B cell (primary cell): ENCODE data around the gene ARHGAP30. TPM values are rescaled to one million over a fixed set of nuclear protein-coding genes. Genes with fewer than 3 reads are reported as not detected.

Experiments used
- ATAC-seq: fragments of 200-7000 bp; cut with Tn5 transposase; one replicate; pipeline ENCODE4 v1.10.0; 2021; ENCODE audit warnings: low read depth, mild to moderate bottlenecking, moderate number of reproducible peaks, moderate library complexity
- CTCF ChIA-PET: fragments of 350-600 bp; sonication (Branson Sonifier 250); formaldehyde crosslinking; loops from one replicate; lab custom pipeline; 2021; ENCODE audit warnings: antibody characterized with exemption, inconsistent platforms; lab: Charles Lee
- POLR2A ChIA-PET: fragments of 350-600 bp; sonication (Branson Sonifier 250); formaldehyde crosslinking; loops from one replicate; lab custom pipeline; 2021; ENCODE audit warnings: antibody characterized with exemption; lab: Charles Lee
- DNase-seq: peaks from one replicate; pipeline ENCODE4 v3.0.0; 2013
- H2AFZ ChIP-seq: 2 replicates; pipeline ENCODE4 v1.6.1; 2012; ENCODE audit warnings: mild to moderate bottlenecking, low read depth, low read length; ENCODE audit not compliant: insufficient read depth, poor library complexity, severe bottlenecking
- H3K27ac ChIP-seq, 2 donors: 1 replicate in 1 of 2; 2 replicates in 1 of 2; pipeline ENCODE4 v1.5.1; 2012 to 2013; ENCODE audit warnings: low read length in 2 of 2, mild to moderate bottlenecking in 2 of 2, moderate library complexity in 1 of 2
- H3K27me3 ChIP-seq, 4 experiments: fragments of 200-600 bp in 1 of 4; sonication (generic) in 1 of 4; replicated peaks in 1 of 4; 1 replicate in 2 of 4; 2 replicates in 2 of 4; pipeline versions ENCODE4 v1.6.1 to v1.7.0; 2013 to 2016; ENCODE audit warnings: low read length in 3 of 4, mild to moderate bottlenecking in 2 of 4, mixed read lengths in 1 of 4, moderate library complexity in 1 of 4; ENCODE audit not compliant: insufficient read depth in 4 of 4, control insufficient read depth in 3 of 4; ENCODE audit errors: control extremely low read depth in 1 of 4
- H3K36me3 ChIP-seq, 2 experiments: replicated peaks in 1 of 2; 1 replicate in 1 of 2; 2 replicates in 1 of 2; pipeline versions ENCODE4 v1.6.1 to v1.7.1; 2013; ENCODE audit warnings: low read length in 1 of 2; ENCODE audit not compliant: insufficient read depth in 2 of 2, control insufficient read depth in 1 of 2; ENCODE audit errors: control extremely low read depth in 1 of 2, extremely low read depth in 1 of 2
- H3K4me1 ChIP-seq, 2 donors: fragments of 200-600 bp in 1 of 2; sonication (generic) in 1 of 2; 1 replicate in 1 of 2; 2 replicates in 1 of 2; pipeline versions ENCODE4 v1.5.1 to v1.6.1; 2013 to 2017; ENCODE audit warnings: low read length in 2 of 2; ENCODE audit not compliant: control insufficient read depth in 2 of 2, insufficient read depth in 2 of 2
- H3K4me2 ChIP-seq: replicated peaks from 2 replicates; pipeline ENCODE3; 2012; ENCODE audit warnings: mild to moderate bottlenecking, low read depth, low read length; ENCODE audit not compliant: poor library complexity, severe bottlenecking
- H3K4me3 ChIP-seq, 5 experiments: fragments of 200-600 bp in 1 of 5; sonication (generic) in 1 of 5; 1 replicate in 3 of 5; 2 replicates in 2 of 5; pipeline versions ENCODE4 v1.5.1 to v1.7.0; 2011 to 2016; ENCODE audit warnings: low read length in 4 of 5, mild to moderate bottlenecking in 4 of 5, low read depth in 2 of 5, control low read depth in 1 of 5, moderate library complexity in 1 of 5; ENCODE audit not compliant: insufficient read depth in 1 of 5; ENCODE audit errors: control extremely low read depth in 1 of 5, extremely low read depth in 1 of 5
- H3K79me2 ChIP-seq: fragments of 200-600 bp; sonication (generic); one replicate; pipeline ENCODE4 v1.6.0; 2016; ENCODE audit warnings: low read length; ENCODE audit not compliant: control insufficient read depth, insufficient read depth
- H3K9ac ChIP-seq: fragments of 200-600 bp; sonication (generic); 2 replicates; pipeline ENCODE4 v1.6.1; 2017; ENCODE audit warnings: mild to moderate bottlenecking, low read length, moderate library complexity
- H3K9me3 ChIP-seq, 3 donors: one replicate each; pipeline versions ENCODE4 v1.6.1 to v1.7.1; 2013; ENCODE audit warnings: low read length in 2 of 3; ENCODE audit not compliant: control insufficient read depth in 2 of 3, insufficient read depth in 1 of 3; ENCODE audit errors: control extremely low read depth in 1 of 3
- H4K20me1 ChIP-seq: 2 replicates; pipeline ENCODE4 v1.6.0; 2012; ENCODE audit warnings: mild to moderate bottlenecking, low read length; ENCODE audit not compliant: insufficient read depth, control insufficient read depth, poor library complexity, severe bottlenecking
- H3K27ac Mint-ChIP-seq: one replicate; pipeline ENCODE4 v1.8.0; 2021; ENCODE audit warnings: mixed read lengths
- H3K27me3 Mint-ChIP-seq: one replicate; pipeline ENCODE4 v1.8.0; 2021; ENCODE audit warnings: mixed read lengths
- H3K4me1 Mint-ChIP-seq: one replicate; pipeline ENCODE4 v1.8.0; 2021; ENCODE audit warnings: mixed read lengths
- H3K4me3 Mint-ChIP-seq: one replicate; pipeline ENCODE4 v1.8.0; 2021; ENCODE audit warnings: mixed read lengths
- H3K9me3 Mint-ChIP-seq: one replicate; pipeline ENCODE4 v1.8.0; 2022; ENCODE audit warnings: mixed read lengths; ENCODE audit not compliant: insufficient read depth
- EZH2 ChIP-seq: IDR thresholded peaks from 2 replicates; pipeline ENCODE4 v1.6.1; 2012; ENCODE audit warnings: borderline replicate concordance, low read depth, mild to moderate bottlenecking, moderate library complexity, low read length; ENCODE audit not compliant: insufficient read depth, poor library complexity, severe bottlenecking
- WGBS: methylation state at CpG from one replicate; pipeline ENCODE4 v1.1.5; 2013; ENCODE audit warnings: missing lambda C conversion rate; ENCODE audit not compliant: insufficient coverage; 5-methylcytosine and 5-hydroxymethylcytosine counted together
- intact Hi-C: fragments of 100-400 bp; cut with micrococcal nuclease; formaldehyde crosslinking; loops from one replicate; pipeline ENCODE4 v1.10.0; 2022
- polyA plus RNA-seq: library from polyadenylated mRNA; depleted of rRNA; stranded (reverse); fragments of >200 nt; gene quantifications from 2 replicates; pipeline ENCODE4 v1.2.3, GENCODE V29; 2012
- total RNA-seq, 2 donors: library from RNA; stranded (reverse); fragments of 120-200 nt in 1 of 2; gene quantifications; 1 replicate in 1 of 2; 2 replicates in 1 of 2; pipeline versions ENCODE4 v1.2.3 to v1.2.4, GENCODE V29; 2013 to 2022
- TF ChIP-seq, protein P1 (sequence below): fragments of 200-600 bp; IDR thresholded peaks from one replicate; pipeline ENCODE4 v1.8.0; 2022; ENCODE audit warnings: antibody characterized with exemption, mild to moderate bottlenecking

ARHGAP30 gene
- total and polyA plus RNA-seq, 2 donors (not counting 1 experiment from before 2014, with no cell fraction given), result 122 to 146 TPM

DNA sequence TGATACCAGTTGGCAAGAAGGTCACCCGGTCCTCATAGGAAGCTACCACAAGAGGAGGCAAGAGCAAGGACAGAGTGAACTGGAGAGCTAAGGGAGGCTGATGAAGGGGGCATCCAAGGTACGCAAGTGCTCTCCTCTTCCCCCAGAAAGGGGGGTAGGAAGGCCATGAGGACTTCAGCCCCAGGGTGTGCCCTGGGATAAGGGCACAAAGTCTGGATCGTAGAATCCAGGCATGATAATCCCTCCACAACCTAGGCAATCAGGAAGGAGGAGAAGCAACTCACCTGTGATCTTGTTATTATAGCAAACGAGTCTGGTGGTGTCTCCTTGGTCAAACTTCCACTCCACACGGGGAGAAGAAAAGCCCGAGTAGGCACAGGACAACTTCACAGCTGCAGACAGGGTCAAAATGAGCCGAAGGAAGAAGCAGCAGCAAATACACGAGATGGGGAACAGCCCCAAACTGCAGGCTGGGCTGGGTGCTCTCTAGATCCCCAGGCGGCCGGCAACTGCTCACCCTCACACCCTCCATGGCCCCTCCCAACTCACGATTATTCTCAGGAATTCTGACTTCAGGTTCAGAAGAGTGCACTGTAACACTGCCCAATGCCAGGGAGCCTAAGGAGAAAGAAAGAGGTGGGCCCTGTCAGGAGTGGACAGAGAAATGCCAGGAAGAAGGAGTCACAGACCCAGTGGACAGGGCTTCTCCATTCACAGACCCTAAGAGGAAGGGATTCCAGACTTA, 68.8 kb downstream of the ARHGAP30 start:
- Mint-ChIP-seq H3K9me3 (no peaks in the 10 kb centered on the region), H3K4me3 (no peak overlapping the region), H3K27ac (no peak overlapping the region), H3K4me1 (peaks cover 4% of the 10 kb centered on the region), H3K27me3 (no peaks in the 10 kb centered on the region)
- CTCF ChIA-PET, result interaction anchor here (0.5 to 2.4 kb wide), 3 partner anchors 10 to 318 kb away, joined by 3 to 10 read pairs (median 3); no protein-coding TSS in a partner anchor
- Histone ChIP-seq H3K9me3 (no peaks in the 10 kb centered on the region), H3K4me2 (no peak overlapping the region), H3K27me3 (no peaks in the 10 kb centered on the region), H3K9ac (no peak overlapping the region), H4K20me1 (no peaks in the 10 kb centered on the region), H3K79me2 (peaks cover 25% of the 10 kb centered on the region), H3K36me3 (peaks cover 9 to 18% of the 10 kb centered on the region in 2 experiments), H2AFZ (no peak overlapping the region), H3K4me3 (no peak overlapping the region), H3K4me1 (peaks cover 0 to 5% of the 10 kb centered on the region in 2 donors), H3K27ac (no peak overlapping the region)
- POLR2A ChIA-PET, result no interaction called here
- 94% methylated on average over 7 of the region's 11 CpGs for WGBS
- intact Hi-C loops, result no loop called here
- TF ChIP-seq, protein P1, sequence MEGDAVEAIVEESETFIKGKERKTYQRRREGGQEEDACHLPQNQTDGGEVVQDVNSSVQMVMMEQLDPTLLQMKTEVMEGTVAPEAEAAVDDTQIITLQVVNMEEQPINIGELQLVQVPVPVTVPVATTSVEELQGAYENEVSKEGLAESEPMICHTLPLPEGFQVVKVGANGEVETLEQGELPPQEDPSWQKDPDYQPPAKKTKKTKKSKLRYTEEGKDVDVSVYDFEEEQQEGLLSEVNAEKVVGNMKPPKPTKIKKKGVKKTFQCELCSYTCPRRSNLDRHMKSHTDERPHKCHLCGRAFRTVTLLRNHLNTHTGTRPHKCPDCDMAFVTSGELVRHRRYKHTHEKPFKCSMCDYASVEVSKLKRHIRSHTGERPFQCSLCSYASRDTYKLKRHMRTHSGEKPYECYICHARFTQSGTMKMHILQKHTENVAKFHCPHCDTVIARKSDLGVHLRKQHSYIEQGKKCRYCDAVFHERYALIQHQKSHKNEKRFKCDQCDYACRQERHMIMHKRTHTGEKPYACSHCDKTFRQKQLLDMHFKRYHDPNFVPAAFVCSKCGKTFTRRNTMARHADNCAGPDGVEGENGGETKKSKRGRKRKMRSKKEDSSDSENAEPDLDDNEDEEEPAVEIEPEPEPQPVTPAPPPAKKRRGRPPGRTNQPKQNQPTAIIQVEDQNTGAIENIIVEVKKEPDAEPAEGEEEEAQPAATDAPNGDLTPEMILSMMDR, result no peak
- TF ChIP-seq EZH2, result no peak
- DNase-seq (no peak), ATAC-seq (no peak)

DNA sequence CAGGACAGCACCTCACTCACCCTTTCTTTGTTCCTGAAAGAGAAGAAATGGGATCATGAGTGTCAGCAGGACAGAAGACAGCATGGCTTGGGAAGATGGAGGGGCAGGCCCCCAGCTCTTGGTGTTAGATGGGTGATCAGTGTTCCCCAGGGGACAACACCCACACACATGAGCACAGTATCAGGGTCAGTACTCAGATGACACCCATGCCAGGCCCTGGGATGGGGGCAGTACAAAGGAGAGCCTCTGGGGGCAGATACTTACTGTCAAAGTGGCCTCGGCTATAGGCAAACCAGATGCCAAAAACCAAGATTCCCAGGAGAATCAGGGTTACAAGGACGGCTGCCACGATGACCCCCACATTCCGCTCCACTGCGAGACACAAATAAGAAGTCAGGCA, 70.3 kb downstream of the ARHGAP30 start:
- H2AFZ ChIP-seq, result no peak overlapping the region
- peaks cover 0 to 5% of the 10 kb centered on the region in 2 donors for H3K4me1 ChIP-seq
- CTCF ChIA-PET, result interaction anchor here (2.0 to 6.3 kb wide), 9 partner anchors 8 to 138 kb away, joined by 6 to 137 read pairs (median 37); partner anchors contain the start of genes ARHGAP30, KLHDC9, TSTD1 and USF1
- intact Hi-C loops, result loop anchor here (10.0 kb wide), 1 partner anchor 45 kb away; the partner anchor contains the start of gene USF1
- no peaks in the 10 kb centered on the region for H3K9me3 ChIP-seq
- H3K9ac ChIP-seq, result no peak overlapping the region
- no peaks in the 10 kb centered on the region for H3K27me3 ChIP-seq
- no peak overlapping the region for H3K4me2 ChIP-seq
- no peaks in the 10 kb centered on the region for H4K20me1 ChIP-seq
- Mint-ChIP-seq H3K4me1 (peaks cover 4% of the 10 kb centered on the region), H3K27me3 (no peaks in the 10 kb centered on the region), H3K4me3 (no peak overlapping the region), H3K27ac (no peak overlapping the region), H3K9me3 (no peaks in the 10 kb centered on the region)
- peaks cover 9 to 18% of the 10 kb centered on the region in 2 experiments for H3K36me3 ChIP-seq
- no peak for TF ChIP-seq EZH2
- TF ChIP-seq, protein P1, result no peak
- H3K79me2 ChIP-seq, result peaks cover 14% of the 10 kb centered on the region
- ATAC-seq (no peak), DNase-seq (no peak)
- no peak overlapping the region for H3K27ac ChIP-seq
- no peak overlapping the region for H3K4me3 ChIP-seq
- POLR2A ChIA-PET, result interaction anchor here (0.5 kb wide), 1 partner anchor 28 kb away, joined by 3 read pairs; no protein-coding TSS in a partner anchor
- 95% methylated on average over 5 of the region's 5 CpGs for WGBS
